ENCODE results near the gene SPDYC.
A peak's percentile ranks its signal among the peaks of the same experiment; 100 is the strongest.
"Not testable (repeated sequence)": the region's sequence is repeated elsewhere in the genome, so short reads cannot be mapped to it uniquely, and the experiment has no call there.

SPDYC gene

GRCh38 chr11:65174571-65175010 lies 4.6 kb downstream of the SPDYC start:
- DNase-seq, result not testable (repeated sequence)

GRCh38 chr11:65180877-65181568 lies 11.0 kb downstream of the SPDYC start:
- no peak for DNase-seq

DNA sequence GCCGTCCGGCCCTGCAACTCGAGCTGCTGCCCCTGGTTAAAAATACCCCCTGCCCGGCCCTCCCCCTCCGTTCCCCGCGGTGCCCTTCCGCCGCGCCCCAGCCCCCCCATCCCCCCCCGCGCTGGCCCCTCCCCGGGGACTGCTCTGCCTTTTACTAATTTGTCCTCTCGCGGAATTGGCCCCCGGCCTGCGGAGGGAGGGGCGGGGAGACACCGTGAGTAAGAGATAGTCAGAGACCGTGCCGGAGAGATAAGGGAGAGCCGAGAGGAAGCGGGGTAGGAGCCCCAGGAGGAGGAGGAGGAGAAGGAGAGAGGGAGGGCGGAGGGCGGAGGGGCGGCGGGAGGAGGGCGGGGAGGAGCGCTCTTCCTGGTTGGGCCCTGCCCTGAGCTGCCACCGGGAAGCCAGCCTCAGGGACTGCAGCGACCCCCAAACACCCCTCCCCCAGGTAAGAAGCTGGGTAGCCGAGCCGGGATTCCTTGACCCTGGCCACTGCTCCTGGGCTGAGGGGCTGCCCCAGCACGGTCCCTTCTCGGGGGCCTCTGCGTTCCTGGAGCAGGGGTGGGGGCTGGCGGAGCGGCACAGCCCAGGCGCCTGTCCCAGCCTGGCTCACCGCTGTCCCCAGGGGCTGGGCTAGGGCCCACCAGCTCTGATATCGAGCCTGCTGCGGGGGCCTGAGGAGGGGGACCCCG lies 11.7 kb downstream of the SPDYC start, which contains the start of gene CAPN1:
TSS of gene CAPN1 (plus strand) at position 360 of the 689 bp plus-strand sequence. CDS start 774 bp downstream, outside the sequence.
- DNase-seq, result peak; percentile 71

- no peak for DNase-seq
Observed at GRCh38 chr11:65182258-65183170, 12.5 kb downstream of the SPDYC start.

- no peak for DNase-seq
Observed at GRCh38 chr11:65183201-65183891, 13.3 kb downstream of the SPDYC start.

DNA sequence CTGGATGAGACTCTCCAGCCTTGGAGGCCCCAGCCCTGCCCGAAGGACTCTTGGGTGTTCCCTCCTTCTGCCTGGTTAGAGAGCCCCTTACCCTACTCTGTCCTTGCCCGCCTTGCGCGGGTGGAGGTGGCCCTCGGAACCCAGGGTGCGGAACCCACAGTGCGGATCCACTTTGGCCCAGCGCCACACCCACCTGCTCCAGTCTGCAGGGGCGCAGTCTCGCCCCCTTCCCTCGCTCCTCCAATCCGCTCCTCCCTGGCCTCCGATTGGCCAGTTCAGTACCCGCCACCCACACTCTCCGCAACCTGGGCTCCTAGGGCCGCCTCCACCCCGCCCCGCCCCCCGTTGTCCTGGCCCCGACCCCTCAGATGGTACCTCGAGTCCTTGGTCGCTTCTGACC lies 14.1 kb downstream of the SPDYC start:
- DNase-seq, result no peak

- no peak for DNase-seq
Observed at GRCh38 chr11:65185171-65185570, 15.1 kb downstream of the SPDYC start.

DNA sequence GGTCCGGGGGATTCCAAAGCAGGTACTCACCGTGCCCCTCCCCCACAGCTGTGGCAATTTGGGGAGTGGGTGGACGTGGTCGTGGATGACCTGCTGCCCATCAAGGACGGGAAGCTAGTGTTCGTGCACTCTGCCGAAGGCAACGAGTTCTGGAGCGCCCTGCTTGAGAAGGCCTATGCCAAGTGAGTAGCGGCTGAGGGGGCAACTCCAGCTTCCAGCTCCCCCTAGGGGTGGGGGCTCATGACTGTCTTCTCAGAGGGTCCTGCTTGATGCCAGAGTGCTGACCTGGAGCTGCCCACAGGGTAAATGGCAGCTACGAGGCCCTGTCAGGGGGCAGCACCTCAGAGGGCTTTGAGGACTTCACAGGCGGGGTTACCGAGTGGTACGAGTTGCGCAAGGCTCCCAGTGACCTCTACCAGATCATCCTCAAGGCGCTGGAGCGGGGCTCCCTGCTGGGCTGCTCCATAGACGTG lies 15.9 kb downstream of the SPDYC start:
- no peak for DNase-seq

GRCh38 chr11:65186701-65187100 lies 16.7 kb downstream of the SPDYC start:
- no peak for DNase-seq

DNA sequence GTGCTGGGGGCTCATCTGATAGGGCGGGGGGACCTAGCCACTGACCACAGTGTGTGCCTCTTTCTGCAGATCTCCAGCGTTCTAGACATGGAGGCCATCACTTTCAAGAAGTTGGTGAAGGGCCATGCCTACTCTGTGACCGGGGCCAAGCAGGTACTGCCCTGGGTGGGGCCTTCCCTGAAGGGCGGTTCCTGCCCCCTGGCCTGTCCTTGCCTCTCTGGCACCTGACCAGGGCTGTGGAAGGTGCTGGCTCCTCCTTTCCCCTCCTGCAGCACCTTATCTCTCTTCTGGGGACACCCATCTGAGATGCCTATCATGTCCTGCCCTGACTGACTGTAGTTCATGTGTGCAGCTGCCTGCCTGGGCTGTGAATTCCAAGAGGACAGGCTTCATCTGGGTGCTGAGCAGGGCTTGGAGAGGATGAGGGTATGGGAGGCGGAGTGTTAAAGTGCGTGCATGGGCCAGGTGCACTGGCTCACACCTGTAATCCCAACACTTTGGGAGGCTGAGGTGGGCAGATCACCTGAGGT lies 17.2 kb downstream of the SPDYC start:
- DNase-seq, result no peak

- no peak for DNase-seq
Observed at GRCh38 chr11:65187971-65188461, 18.0 kb downstream of the SPDYC start.

GRCh38 chr11:65188486-65188885 lies 18.5 kb downstream of the SPDYC start:
- no peak for DNase-seq

DNA sequence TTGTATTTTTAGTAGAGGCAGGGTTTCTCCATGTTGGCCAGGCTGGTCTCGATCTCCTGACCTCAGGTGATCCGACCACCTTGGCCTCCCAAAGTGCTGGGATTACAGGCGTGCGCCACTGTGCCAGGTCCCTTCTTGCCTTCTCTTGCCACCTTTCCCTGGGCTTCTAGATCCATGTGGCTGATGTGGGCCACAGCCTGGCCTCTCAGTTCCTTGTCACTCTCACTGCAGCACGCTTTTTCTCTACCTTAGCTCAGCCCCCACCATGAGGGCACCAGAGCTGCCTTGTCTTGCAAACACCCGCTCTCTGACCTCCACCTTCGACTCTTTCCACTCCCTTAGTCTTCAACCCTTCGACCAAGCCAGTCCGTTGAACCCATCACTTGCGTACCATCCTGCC lies 19.2 kb downstream of the SPDYC start:
- DNase-seq, result no peak

DNA sequence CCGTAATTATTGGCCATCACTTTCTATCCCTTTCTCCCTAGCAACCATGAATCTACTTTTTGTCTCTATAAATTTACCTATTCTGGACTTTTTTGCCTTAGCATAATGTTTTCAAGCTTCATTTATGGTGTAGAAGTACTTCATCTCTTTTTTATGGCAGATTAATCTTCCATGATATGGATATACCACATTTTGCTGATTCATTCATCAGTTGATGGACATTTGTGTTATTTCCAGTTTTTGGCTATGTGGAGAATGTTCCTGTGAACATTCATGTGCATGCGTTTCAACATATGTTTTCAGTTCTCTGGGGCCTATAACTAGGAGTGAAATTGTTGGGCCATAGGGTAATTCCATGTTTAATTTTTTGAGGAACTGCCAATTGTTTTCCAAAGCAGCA lies 24.5 kb downstream of the SPDYC start:
- DNase-seq, result no peak

DNA sequence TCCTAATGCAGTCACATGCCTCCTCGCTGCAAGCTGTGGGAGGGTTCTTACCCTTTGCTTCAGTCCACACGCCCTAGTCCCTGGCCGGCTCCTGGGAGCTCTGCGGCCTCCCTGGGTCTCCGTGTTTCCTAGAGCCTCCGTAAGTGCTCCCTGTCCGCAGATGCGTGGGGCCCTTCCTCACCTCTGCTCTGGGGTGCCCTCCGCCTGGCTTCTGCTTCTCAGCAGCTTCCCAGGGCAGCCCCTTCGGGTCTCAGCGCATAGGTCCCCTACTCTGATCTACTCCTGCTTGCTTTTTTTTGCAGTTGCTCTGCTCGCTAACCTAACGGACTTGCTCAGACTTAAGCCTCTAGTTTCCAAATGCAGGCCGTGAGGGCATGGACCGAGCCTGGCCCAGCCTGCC lies 34.1 kb downstream of the SPDYC start:
- DNase-seq, result no peak

DNA sequence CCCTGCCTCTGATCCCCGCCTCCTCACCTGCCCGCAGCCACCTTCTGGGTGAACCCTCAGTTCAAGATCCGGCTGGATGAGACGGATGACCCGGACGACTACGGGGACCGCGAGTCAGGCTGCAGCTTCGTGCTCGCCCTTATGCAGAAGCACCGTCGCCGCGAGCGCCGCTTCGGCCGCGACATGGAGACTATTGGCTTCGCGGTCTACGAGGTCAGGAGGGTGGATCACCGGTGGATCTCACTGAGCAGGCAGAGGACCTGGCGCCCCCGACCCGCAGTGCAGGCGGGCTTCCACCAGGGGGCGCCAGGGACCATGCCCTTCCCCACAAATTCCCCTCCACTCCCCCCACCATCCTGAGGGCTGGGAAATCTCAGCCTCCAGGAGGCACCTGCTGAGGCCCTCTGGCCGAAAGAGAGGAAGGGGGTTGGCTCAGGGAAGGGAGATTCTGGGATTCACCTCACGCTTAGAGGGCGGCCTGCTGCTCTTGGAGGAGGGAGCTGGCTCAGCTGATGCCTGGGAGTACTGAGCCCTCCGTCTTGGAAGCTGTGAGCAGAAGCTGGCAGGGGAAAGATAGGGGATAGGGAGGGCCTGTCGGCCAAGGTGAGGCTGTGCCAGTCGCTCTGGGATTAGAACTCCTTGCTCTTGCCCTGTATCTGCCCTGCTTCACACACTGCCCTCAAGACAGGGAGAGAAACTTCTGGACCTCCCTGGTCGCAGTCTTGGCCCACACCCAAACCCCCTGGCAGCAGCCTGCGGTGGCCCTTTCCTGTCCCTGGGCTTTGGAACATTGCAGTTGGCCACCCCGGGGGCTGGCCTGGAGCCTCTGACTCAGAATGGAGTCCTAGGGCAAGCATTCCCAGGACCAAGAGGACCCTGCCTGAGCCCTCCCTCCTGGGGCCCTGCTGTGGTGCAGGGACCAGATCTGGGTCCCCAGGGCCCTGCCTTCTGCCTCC lies 34.9 kb downstream of the SPDYC start:
- DNase-seq, result no peak

GRCh38 chr11:65205602-65205967 lies 35.6 kb downstream of the SPDYC start:
- DNase-seq, result no peak

GRCh38 chr11:65206441-65206841 lies 36.4 kb downstream of the SPDYC start:
- DNase-seq, result no peak

DNA sequence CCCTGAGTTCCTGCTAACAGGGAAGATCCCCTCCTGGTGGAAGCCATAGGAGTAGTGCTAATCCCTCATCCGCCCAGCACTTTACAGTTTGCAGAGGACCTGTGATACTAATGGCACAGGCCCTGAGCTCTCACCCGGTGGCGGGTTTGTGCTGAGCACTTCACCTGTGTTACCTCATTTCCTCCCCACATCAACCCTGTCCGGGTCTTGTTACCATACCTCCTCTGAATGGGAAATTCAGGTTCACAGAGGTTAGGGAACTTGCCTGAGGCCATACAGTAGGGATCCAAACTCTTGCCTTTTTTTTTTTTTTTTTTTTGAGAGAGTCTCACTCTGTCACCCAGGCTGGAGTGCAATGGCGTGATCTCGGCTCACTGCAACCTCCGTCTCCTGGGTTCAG lies 36.9 kb downstream of the SPDYC start:
- no peak for DNase-seq

- no peak for DNase-seq
Observed at GRCh38 chr11:65207918-65208784, 38.1 kb downstream of the SPDYC start.
